GM19193 (cell line): Measurements from ENCODE around the gene VASH1.

Source experiments
- POLR2A ChIP-seq: IDR thresholded peaks from 4 replicates; pipeline ENCODE4 v1.6.1; 2011; ENCODE audit not compliant: insufficient read depth, insufficient read length; ENCODE audit errors: extremely low read depth

Gene VASH1

DNA sequence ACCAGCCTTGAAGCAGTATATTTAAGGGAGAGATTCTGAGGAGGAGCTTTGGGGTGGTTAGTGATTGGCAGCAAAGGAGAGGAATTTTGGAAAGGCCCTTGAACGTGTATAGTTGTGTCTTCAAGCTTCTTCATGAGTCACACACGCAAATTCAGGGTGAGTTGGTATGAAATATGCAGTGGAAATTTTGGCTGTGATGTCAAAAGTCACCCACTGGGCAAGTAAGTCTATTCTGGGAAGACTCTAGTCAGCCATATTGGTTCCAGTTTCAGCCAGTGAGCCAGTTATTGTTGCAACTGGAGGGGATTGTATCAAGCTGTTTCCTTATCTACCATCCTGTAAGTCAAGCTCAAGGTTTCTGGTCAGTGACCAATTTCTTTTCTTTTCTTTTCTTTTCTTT lies 32.0 kb upstream of the VASH1 start:
- TF ChIP-seq POLR2A = no peak

- TF ChIP-seq POLR2A = no peak
Measured at GRCh38 chr14:76729953-76730505, 31.2 kb upstream of the VASH1 start.

DNA sequence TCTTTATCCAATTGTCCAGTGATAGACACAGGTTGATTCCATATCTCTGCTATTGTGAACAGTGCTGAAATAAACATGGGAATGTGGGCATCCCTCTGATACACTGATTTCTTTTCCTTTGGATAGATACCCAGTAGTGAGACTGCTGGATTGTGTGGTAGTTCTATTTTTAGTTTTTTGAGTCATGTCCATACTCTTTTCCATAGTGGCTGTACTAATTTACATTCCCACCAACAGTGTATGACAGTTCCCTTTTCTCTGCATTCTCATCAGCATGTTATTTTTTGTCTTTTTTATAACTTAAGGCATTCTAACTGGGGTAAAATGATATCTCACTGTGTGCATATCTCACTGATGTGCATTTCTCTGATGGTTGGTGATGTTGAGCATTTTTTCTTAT lies 24.8 kb upstream of the VASH1 start:
- no peak for TF ChIP-seq POLR2A

DNA sequence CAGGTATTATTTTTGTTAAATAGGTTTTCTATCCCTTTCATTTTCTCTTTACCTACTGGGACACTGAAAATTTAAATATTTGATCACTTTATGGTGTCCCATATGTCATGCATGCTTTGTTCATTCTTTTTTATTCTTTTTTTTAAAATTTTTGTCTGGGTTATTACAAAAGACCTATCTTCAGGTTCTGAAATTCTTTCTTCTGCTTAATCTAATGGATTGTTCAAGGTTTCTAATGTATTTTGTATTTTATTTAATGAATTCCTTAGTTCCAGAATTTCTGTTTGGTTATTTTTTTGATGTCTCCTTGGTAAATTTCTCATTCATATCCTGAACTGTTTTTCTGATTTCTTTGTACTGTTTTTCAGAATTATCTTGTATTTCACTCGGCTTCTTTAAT lies 20.2 kb upstream of the VASH1 start:
- TF ChIP-seq POLR2A = no peak

DNA sequence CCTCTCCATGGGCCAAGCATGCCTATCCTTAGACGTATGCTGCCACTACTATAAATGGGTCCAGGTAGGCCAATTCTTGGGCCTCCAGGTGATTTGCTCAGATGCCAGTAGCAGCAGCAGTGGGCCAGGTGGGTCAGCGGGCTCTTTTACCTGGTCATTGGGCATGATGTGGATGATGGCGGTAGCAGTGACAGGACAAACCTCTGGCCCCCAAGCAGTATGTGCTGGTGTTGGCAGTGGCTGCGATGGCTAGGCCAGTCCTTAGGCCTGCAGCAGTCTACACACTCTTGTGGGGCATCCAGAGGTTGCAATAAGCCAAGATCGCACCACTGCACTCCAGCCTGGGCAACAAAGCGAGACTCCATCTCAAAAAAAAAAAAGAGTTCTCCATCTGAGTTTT lies 19.1 kb upstream of the VASH1 start:
- TF ChIP-seq POLR2A = no peak

GRCh38 chr14:76742966-76743365 lies 18.3 kb upstream of the VASH1 start:
- TF ChIP-seq POLR2A = no peak

GRCh38 chr14:76752744-76753143 lies 8.5 kb upstream of the VASH1 start:
- TF ChIP-seq POLR2A = no peak

- TF ChIP-seq POLR2A = no peak
Measured at GRCh38 chr14:76753541-76754198, 7.6 kb upstream of the VASH1 start.

DNA sequence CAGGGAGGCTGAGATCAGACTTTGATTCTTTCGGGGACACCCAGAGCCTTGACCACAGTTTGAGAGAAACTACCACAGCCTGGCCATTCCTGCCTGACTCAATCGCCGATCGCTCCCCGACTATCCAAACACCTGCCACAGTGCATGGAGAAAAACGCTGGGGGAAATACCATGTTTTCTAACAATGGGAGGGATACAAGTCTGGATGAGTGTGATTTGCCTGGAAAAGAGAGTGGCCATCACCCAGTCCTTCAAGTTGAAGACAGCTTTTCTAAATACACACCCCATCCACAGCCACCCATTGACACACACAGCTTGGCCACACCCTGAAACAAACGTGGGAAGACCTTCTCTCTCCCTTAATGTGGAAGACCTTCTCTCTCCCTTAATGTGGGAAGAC lies 6.7 kb upstream of the VASH1 start:
- TF ChIP-seq POLR2A = no peak

- TF ChIP-seq POLR2A = no peak
Measured at GRCh38 chr14:76755610-76756370, 5.5 kb upstream of the VASH1 start.

- TF ChIP-seq POLR2A = no peak
Measured at GRCh38 chr14:76756371-76756750, 4.9 kb upstream of the VASH1 start.

GRCh38 chr14:76759589-76759988 lies 1.7 kb upstream of the VASH1 start:
- no peak for TF ChIP-seq POLR2A

- TF ChIP-seq POLR2A = no peak
Measured at GRCh38 chr14:76760331-76761135, 735 bp upstream of the VASH1 start.

DNA sequence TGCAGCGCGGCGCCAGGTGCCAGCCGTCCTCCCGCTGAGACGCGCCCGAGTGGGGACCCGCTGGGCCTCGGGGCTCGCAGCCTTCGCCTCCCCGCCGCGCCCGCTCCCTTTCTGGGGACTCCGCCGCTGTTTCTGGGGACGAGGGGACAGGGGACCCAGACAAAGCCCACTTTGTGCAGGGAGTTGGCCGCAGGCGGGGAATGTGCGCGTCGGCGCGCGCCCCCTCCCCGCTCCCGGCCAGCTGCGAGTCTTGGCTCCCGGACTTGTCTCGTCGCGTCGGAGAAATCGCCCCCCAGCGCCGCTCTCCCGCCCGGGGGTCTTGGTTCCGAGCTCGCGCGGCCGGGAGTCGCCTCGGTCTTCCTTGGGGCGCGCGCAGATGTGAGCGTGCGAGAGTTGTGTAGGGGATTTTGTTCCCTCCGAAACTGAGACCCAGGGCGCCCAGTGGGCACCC lies 717 bp downstream of the VASH1 start:
- no peak for TF ChIP-seq POLR2A

GRCh38 chr14:76762411-76763095 lies 1.3 kb downstream of the VASH1 start:
- no peak for TF ChIP-seq POLR2A
